Tongue (tissue), 2 donors: ENCODE data around the gene SMIM43. TPM values are rescaled to one million over a fixed set of nuclear protein-coding genes. Genes with fewer than 3 reads are reported as not detected.
"Not testable (repeated sequence)": the region's sequence is repeated elsewhere in the genome, so short reads cannot be mapped to it uniquely, and the experiment has no call there.

ENCODE experiments used
- DNase-seq: peaks from one replicate; pipeline ENCODE4 v3.0.0-alpha.2; 2015
- total RNA-seq: library from RNA; depleted of rRNA; stranded (reverse); fragments of >200 nt; gene quantifications from one replicate; pipeline ENCODE4 v1.2.3, GENCODE V29; 2014

SMIM43 gene
- total RNA-seq, 1 donor from 2014 or later, result 4.1 TPM

GRCh38 chr4:121736735-121737351 is 28.1 kb downstream of the SMIM43 start:
- peak; percentile 70 for DNase-seq

DNA sequence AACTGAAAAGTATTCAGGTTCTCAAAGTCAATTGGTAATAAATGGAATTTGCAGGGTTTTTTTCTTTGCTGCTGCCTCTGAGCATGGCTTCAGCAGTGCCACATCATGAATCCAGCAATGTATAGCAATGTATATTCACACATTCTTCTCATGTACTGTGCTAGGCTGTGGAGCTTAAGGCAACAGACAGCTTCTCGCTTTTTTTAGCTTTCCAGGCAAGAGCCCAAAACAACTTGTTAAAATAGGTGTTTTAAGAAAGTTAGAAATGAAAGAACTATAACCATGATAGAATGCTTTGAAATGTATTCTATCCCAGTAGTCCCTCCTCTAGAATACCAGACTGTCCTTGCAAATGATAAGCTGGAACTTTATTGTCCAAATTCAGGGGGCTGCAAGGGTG is 30.4 kb downstream of the SMIM43 start:
- DNase-seq, result no peak

DNA sequence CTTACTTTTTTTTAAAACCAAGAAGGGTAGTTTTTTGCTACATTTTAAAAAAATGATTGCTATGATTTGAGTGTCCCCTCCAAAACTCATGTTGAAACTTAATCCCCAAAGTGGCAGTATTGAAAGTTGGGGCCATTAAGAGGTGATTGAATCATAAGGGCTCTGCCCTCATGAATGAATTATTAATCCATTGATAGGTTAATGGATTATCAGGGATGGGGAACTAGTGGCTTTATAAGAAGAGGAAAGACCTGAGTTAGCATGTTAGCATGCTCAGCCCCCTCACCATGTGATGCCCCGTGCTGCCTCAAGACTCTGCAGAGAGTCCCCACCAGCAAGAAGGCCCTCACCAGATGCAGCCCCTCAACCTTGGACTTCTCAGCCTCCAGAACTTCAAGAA is 31.0 kb downstream of the SMIM43 start:
- DNase-seq, result no peak

- DNase-seq, result not testable (repeated sequence)
These were observed 35.2 kb downstream of the SMIM43 start for GRCh38 chr4:121729753-121730152.

DNA sequence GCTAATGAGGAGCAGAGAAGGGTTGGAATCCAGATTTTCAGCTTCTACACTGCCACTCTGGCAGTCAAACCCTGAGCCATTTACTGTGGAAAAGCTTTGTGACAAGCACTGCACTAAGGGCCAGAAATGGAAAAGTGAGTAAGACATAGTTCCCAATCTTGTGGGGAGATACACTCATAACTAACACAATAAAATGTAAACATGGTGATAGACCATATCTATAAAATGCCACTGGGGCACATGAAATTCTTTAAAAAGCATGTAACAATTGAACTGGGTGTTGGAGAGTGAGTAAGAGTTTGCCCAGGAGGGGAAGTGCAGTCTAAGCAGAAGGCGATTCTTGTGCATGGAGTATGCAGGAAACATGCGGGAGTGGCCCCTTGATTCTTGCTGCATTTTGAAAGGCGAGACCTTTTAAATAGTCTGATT is 36.2 kb downstream of the SMIM43 start:
- DNase-seq, result no peak

GRCh38 chr4:121728066-121728465 is 36.9 kb downstream of the SMIM43 start:
- no peak for DNase-seq

- peak; percentile 66 for DNase-seq
These were observed 38.2 kb downstream of the SMIM43 start for GRCh38 chr4:121726642-121727268.

DNA sequence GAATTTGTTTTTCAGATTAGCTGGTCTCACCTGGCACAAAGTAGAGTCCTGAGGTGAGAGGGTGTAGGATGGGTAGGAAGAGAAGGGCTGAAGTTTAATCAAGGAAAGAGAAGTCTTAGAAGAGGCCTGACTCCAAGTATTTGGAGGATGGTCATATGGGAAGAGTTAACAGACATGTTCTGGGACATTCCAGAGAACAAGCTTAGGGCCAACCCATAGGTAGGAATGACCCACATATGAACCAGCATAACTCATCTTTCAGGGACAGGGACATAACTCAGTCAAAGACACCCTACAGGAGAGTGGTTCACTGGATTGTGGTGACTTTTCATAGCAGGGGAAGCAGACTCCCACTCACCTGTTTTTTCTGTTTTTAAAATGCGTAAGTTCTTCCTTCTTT is 40.3 kb downstream of the SMIM43 start:
- DNase-seq, result no peak

GRCh38 chr4:121721700-121722099 is 43.3 kb downstream of the SMIM43 start:
- DNase-seq, result no peak

DNA sequence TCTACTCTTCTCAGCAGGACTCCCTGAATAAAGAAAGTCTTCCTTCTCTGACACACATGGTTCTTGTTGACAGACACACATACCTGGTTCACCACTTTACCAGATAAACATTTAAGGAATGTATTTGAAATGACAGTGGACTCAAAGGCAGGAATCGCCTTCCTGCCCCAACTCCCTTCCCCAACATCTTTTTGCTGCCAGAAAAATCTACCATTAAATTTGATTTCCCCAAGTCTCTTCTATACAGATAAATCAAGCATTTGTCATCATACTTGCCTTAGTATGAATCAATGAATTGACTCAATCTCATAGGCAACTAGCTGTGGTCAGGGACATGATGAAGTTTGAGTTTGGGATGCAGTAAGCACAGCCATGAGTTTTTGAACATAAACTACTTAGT is 44.9 kb downstream of the SMIM43 start:
- DNase-seq, result no peak

DNA sequence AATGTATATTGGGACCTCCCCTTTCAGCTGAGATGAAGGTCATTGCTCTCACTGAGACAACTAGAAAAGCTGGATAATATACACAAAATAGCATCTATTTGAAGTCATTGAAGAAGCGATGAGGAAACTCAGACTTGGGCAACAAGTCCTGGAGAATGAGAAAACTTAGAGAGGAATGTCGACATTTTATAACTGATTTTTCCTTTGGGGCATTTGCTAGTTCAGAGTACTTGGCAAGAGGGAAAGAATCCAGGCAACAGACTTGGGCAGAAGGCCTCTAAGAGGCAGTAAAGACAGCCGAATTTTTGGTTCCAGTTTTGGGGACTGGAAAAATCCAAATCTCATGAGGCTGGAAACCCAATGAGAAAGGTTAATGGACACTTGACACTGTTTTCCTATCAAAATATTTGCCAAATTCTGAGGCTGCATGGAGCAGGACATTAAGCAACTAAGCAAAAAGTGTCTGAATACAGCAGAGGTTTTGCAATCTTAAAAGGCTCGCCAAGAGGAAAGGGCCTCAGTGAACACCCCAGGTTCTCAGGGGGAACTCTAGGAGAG is 47.2 kb downstream of the SMIM43 start:
- DNase-seq, result no peak

GRCh38 chr4:121714548-121714947 is 50.4 kb downstream of the SMIM43 start:
- DNase-seq, result no peak

DNA sequence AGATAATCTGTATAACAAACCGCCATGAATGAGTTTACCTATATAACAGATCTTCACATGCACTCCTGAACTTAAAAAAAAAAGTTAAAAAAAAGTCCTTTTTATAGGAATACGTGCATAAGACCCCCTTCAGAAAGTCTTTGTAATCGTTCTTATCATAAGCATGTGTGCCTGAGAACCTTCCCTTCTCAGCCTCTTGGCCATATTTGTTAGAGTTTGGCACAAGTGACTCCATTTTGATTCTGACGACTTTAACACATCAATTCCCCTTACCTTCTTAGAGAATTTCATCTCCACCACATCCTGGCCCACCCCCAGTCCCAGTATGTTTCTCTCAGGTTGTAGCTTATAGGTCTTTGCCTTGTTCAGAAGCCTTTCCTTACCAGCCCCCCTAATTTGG is 52.2 kb downstream of the SMIM43 start:
- DNase-seq, result no peak

- DNase-seq, result no peak
These were observed 52.8 kb downstream of the SMIM43 start for GRCh38 chr4:121712001-121712651.

DNA sequence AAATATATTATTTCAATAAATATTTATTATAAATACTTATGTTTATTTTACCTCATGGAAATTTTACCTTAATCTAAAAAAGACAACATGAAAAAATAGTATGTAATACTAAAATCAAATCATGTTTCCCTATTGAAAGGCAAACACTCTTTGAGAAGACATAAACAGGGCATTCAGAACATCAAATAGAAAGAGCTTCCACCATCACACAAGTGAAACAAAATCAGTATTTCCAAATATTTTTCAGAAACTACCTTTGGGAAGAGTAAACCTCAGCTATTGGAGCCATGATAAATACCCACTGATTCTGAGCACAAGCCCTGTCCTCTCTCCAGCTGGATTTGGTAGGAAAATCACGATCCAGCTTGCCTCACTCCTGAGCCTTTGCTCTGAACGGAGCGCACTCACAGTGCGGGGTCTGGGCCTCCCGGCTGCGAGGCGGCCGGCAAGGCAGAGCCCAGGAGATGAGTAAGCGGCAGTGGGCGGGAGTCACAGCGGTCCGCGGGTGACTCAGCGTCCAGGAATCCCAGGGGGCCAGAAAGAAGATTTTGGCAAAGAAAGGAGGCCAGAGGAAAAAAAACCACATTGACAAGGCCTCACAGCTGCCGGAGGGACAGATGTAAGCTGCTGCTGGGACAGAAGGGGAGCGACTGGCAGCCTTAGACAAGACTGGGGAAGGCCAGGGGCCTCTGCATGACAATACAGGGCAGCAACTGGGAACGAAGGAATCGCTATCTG is 53.5 kb downstream of the SMIM43 start:
- peak; percentile 94 for DNase-seq

GRCh38 chr4:121709766-121710405 is 55.1 kb downstream of the SMIM43 start:
- no peak for DNase-seq

Other genes with a start within 250 kb of the SMIM43 start
- gene ANXA5, start 68.2 kb downstream of the SMIM43 start, total RNA-seq, result 198 TPM
- 23.0 TPM for gene EXOSC9, start 36.2 kb upstream of the SMIM43 start, total RNA-seq
- 26.6 TPM for gene CCNA2, start 58.7 kb upstream of the SMIM43 start, total RNA-seq
- 9.0 TPM for gene BBS7, start 105.3 kb upstream of the SMIM43 start, total RNA-seq
- 0.82 TPM for gene TRPC3, start 186.9 kb upstream of the SMIM43 start, total RNA-seq